ENCODE data around the gene FZD7. TPM values are rescaled to one million over a fixed set of nuclear protein-coding genes. Genes with fewer than 3 reads are reported as not detected.

Gene FZD7
- total and polyA plus RNA-seq, 4 donors, result 18.5 to 26.4 (median 22.9) TPM

- peak in 1 of 6 donors; percentile 49 for DNase-seq (ENCODE audit: low read depth in 4 of 6, low spot score in 6 of 6)
- Histone ChIP-seq H3K36me3 (ENCODE audit: control insufficient read depth, insufficient read depth, low read length) (no peaks in the 10 kb centered on the region), H3K27me3 (ENCODE audit: control insufficient read depth, insufficient read depth, low read length) (peaks cover 13% of the 10 kb centered on the region), H3K4me1 (ENCODE audit: control insufficient read depth, insufficient read depth, low read length) (peaks cover 4% of the 10 kb centered on the region), H3K4me3 (ENCODE audit: low read depth, low read length) (no peak overlapping the region), H3K27ac (ENCODE audit: low read depth, low read length) (no peak overlapping the region), H3K9me3 (ENCODE audit: control insufficient read depth, insufficient read depth, low read length) (no peaks in the 10 kb centered on the region)
- no CpG with 5 or more reads among the region's 2 CpGs for WGBS (ENCODE audit: insufficient coverage)
These were observed 23.0 kb downstream of the FZD7 start for GRCh38 chr2:202056611-202057010.

- no peaks in the 10 kb centered on the region for H3K9me3 ChIP-seq (ENCODE audit: control insufficient read depth, insufficient read depth, low read length)
- H3K4me1 ChIP-seq (ENCODE audit: control insufficient read depth, insufficient read depth, low read length), result peaks cover 9% of the 10 kb centered on the region
- no CpG with 5 or more reads among the region's 3 CpGs for WGBS (ENCODE audit: insufficient coverage)
These were observed 26.6 kb downstream of the FZD7 start for GRCh38 chr2:202060218-202060617.

GRCh38 chr2:202061695-202062094 is 28.0 kb downstream of the FZD7 start:
- Histone ChIP-seq H3K27me3 (ENCODE audit: control insufficient read depth, insufficient read depth, low read length) (peaks cover 2% of the 10 kb centered on the region), H3K4me1 (ENCODE audit: control insufficient read depth, insufficient read depth, low read length) (peaks cover 13% of the 10 kb centered on the region), H3K9me3 (ENCODE audit: control insufficient read depth, insufficient read depth, low read length) (no peaks in the 10 kb centered on the region), H3K4me3 (ENCODE audit: low read depth, low read length) (no peak overlapping the region), H3K36me3 (ENCODE audit: control insufficient read depth, insufficient read depth, low read length) (no peaks in the 10 kb centered on the region), H3K27ac (ENCODE audit: low read depth, low read length) (no peak overlapping the region)
- WGBS (ENCODE audit: insufficient coverage), result 100% methylated on average over 2 of the region's 2 CpGs
- no peak for DNase-seq (ENCODE audit: low read depth in 4 of 6, low spot score in 6 of 6)

More at GRCh38 chr2:202060218-202060617, 26.6 kb downstream of the FZD7 start:
- Histone ChIP-seq H3K27ac (ENCODE audit: low read depth, low read length) (no peak overlapping the region), H3K27me3 (ENCODE audit: control insufficient read depth, insufficient read depth, low read length) (peaks cover 6% of the 10 kb centered on the region), H3K36me3 (ENCODE audit: control insufficient read depth, insufficient read depth, low read length) (no peaks in the 10 kb centered on the region), H3K4me3 (ENCODE audit: low read depth, low read length) (no peak overlapping the region)
- DNase-seq (ENCODE audit: low read depth in 4 of 6, low spot score in 6 of 6), result no peak

GRCh38 chr2:202064171-202064880 is 30.7 kb downstream of the FZD7 start:
- Histone ChIP-seq H3K27ac (ENCODE audit: low read depth, low read length) (peak overlapping the region; percentile 82), H3K4me3 (ENCODE audit: low read depth, low read length) (peak overlapping the region; percentile 1), H3K27me3 (ENCODE audit: control insufficient read depth, insufficient read depth, low read length) (peaks cover 2% of the 10 kb centered on the region), H3K4me1 (ENCODE audit: control insufficient read depth, insufficient read depth, low read length) (peaks cover 13% of the 10 kb centered on the region), H3K36me3 (ENCODE audit: control insufficient read depth, insufficient read depth, low read length) (no peaks in the 10 kb centered on the region), H3K9me3 (ENCODE audit: control insufficient read depth, insufficient read depth, low read length) (no peaks in the 10 kb centered on the region)
- DNase-seq (ENCODE audit: low read depth in 4 of 6, low spot score in 6 of 6), result peak; percentile 71 to 95 (median 80)
- 10% methylated on average over 3 of the region's 3 CpGs for WGBS (ENCODE audit: insufficient coverage)

GRCh38 chr2:202064881-202065230 is 31.2 kb downstream of the FZD7 start:
- 0% methylated on average over 1 of the region's 3 CpGs for WGBS (ENCODE audit: insufficient coverage)

GRCh38 chr2:202065876-202066275 is 32.2 kb downstream of the FZD7 start:
- H3K9me3 ChIP-seq (ENCODE audit: control insufficient read depth, insufficient read depth, low read length), result no peaks in the 10 kb centered on the region
- no CpG with 5 or more reads among the region's 3 CpGs for WGBS (ENCODE audit: insufficient coverage)
- H3K4me1 ChIP-seq (ENCODE audit: control insufficient read depth, insufficient read depth, low read length), result peaks cover 13% of the 10 kb centered on the region
- H3K36me3 ChIP-seq (ENCODE audit: control insufficient read depth, insufficient read depth, low read length), result no peaks in the 10 kb centered on the region
- no peak overlapping the region for H3K4me3 ChIP-seq (ENCODE audit: low read depth, low read length)
- H3K27me3 ChIP-seq (ENCODE audit: control insufficient read depth, insufficient read depth, low read length), result peaks cover 2% of the 10 kb centered on the region
- no peak for DNase-seq (ENCODE audit: low read depth in 4 of 6, low spot score in 6 of 6)
- H3K27ac ChIP-seq (ENCODE audit: low read depth, low read length), result no peak overlapping the region

More at GRCh38 chr2:202064881-202065230, 31.2 kb downstream of the FZD7 start:
- Histone ChIP-seq H3K36me3 (ENCODE audit: control insufficient read depth, insufficient read depth, low read length) (no peaks in the 10 kb centered on the region), H3K27me3 (ENCODE audit: control insufficient read depth, insufficient read depth, low read length) (peaks cover 2% of the 10 kb centered on the region), H3K4me1 (ENCODE audit: control insufficient read depth, insufficient read depth, low read length) (peaks cover 13% of the 10 kb centered on the region), H3K9me3 (ENCODE audit: control insufficient read depth, insufficient read depth, low read length) (no peaks in the 10 kb centered on the region), H3K4me3 (ENCODE audit: low read depth, low read length) (no peak overlapping the region), H3K27ac (ENCODE audit: low read depth, low read length) (peak overlapping the region; percentile 82)
- DNase-seq (ENCODE audit: low read depth in 4 of 6, low spot score in 6 of 6), result no peak

- no peak overlapping the region for H3K27ac ChIP-seq (ENCODE audit: low read depth, low read length)
- H3K4me1 ChIP-seq (ENCODE audit: control insufficient read depth, insufficient read depth, low read length), result peaks cover 13% of the 10 kb centered on the region
- WGBS (ENCODE audit: insufficient coverage), result 80% methylated on average over 1 of the region's 2 CpGs
- no peaks in the 10 kb centered on the region for H3K36me3 ChIP-seq (ENCODE audit: control insufficient read depth, insufficient read depth, low read length)
- DNase-seq (ENCODE audit: low read depth in 4 of 6, low spot score in 6 of 6), result peak in 1 of 6 donors; percentile 37
- H3K9me3 ChIP-seq (ENCODE audit: control insufficient read depth, insufficient read depth, low read length), result no peaks in the 10 kb centered on the region
- H3K27me3 ChIP-seq (ENCODE audit: control insufficient read depth, insufficient read depth, low read length), result peaks cover 2% of the 10 kb centered on the region
- no peak overlapping the region for H3K4me3 ChIP-seq (ENCODE audit: low read depth, low read length)
These were observed 33.2 kb downstream of the FZD7 start for GRCh38 chr2:202066875-202067274.

- Histone ChIP-seq H3K36me3 (ENCODE audit: control insufficient read depth, insufficient read depth, low read length) (no peaks in the 10 kb centered on the region), H3K4me1 (ENCODE audit: control insufficient read depth, insufficient read depth, low read length) (peaks cover 15% of the 10 kb centered on the region), H3K9me3 (ENCODE audit: control insufficient read depth, insufficient read depth, low read length) (no peaks in the 10 kb centered on the region), H3K27ac (ENCODE audit: low read depth, low read length) (no peak overlapping the region), H3K4me3 (ENCODE audit: low read depth, low read length) (no peak overlapping the region), H3K27me3 (ENCODE audit: control insufficient read depth, insufficient read depth, low read length) (peaks cover 2% of the 10 kb centered on the region)
- WGBS (ENCODE audit: insufficient coverage), result 83% methylated on average over 1 of the region's 1 CpG
- no peak for DNase-seq (ENCODE audit: low read depth in 4 of 6, low spot score in 6 of 6)
These were observed 33.9 kb downstream of the FZD7 start for GRCh38 chr2:202067589-202067988.

GRCh38 chr2:202069170-202070067 is 35.8 kb downstream of the FZD7 start:
- Histone ChIP-seq H3K27me3 (ENCODE audit: control insufficient read depth, insufficient read depth, low read length) (no peaks in the 10 kb centered on the region), H3K4me1 (ENCODE audit: control insufficient read depth, insufficient read depth, low read length) (peaks cover 21% of the 10 kb centered on the region), H3K4me3 (ENCODE audit: low read depth, low read length) (no peak overlapping the region), H3K27ac (ENCODE audit: low read depth, low read length) (no peak overlapping the region), H3K9me3 (ENCODE audit: control insufficient read depth, insufficient read depth, low read length) (no peaks in the 10 kb centered on the region), H3K36me3 (ENCODE audit: control insufficient read depth, insufficient read depth, low read length) (no peaks in the 10 kb centered on the region)
- DNase-seq (ENCODE audit: low read depth in 4 of 6, low spot score in 6 of 6), result peak in 1 of 6 donors; percentile 5
- 86% methylated on average over 7 of the region's 11 CpGs for WGBS (ENCODE audit: insufficient coverage)

All from spinal cord (tissue), 10 donors.